Measurements from ENCODE around the gene MEF2A.

MEF2A gene

GRCh38 chr15:99561476-99562230, 4.1 kb upstream of the MEF2A start:
- H3K4me1 ChIP-seq (ENCODE audit: control insufficient read depth in 2 of 2, insufficient read depth in 2 of 2, low read length in 2 of 2) = peaks cover 7 to 10% of the 10 kb centered on the region in 2 donors
- no peaks in the 10 kb centered on the region for H3K9me3 ChIP-seq (ENCODE audit: control insufficient read depth in 2 of 2, low read length in 2 of 2)
- no peak overlapping the region for H3K9ac ChIP-seq (ENCODE audit: low read depth in 1 of 2, low read length in 2 of 2)
- no peak overlapping the region for H3K27ac ChIP-seq (ENCODE audit: low read depth in 2 of 2, low read length in 2 of 2)
- no peak overlapping the region for H3K4me3 ChIP-seq (ENCODE audit: low read length in 2 of 2)
- no peaks in the 10 kb centered on the region for H3K27me3 ChIP-seq (ENCODE audit: control insufficient read depth in 2 of 2, insufficient read depth in 2 of 2, low read length in 2 of 2)
- H3K36me3 ChIP-seq (ENCODE audit: control insufficient read depth in 2 of 2, insufficient read depth in 2 of 2, low read length in 2 of 2) = no peaks in the 10 kb centered on the region

GRCh38 chr15:99562238-99562637, 3.5 kb upstream of the MEF2A start:
- Histone ChIP-seq H3K4me3 (ENCODE audit: low read length in 2 of 2) (no peak overlapping the region), H3K27ac (ENCODE audit: low read depth in 2 of 2, low read length in 2 of 2) (no peak overlapping the region), H3K4me1 (ENCODE audit: control insufficient read depth in 2 of 2, insufficient read depth in 2 of 2, low read length in 2 of 2) (peaks cover 7 to 11% of the 10 kb centered on the region in 2 donors), H3K9me3 (ENCODE audit: control insufficient read depth in 2 of 2, low read length in 2 of 2) (no peaks in the 10 kb centered on the region), H3K27me3 (ENCODE audit: control insufficient read depth in 2 of 2, insufficient read depth in 2 of 2, low read length in 2 of 2) (no peaks in the 10 kb centered on the region), H3K36me3 (ENCODE audit: control insufficient read depth in 2 of 2, insufficient read depth in 2 of 2, low read length in 2 of 2) (no peaks in the 10 kb centered on the region), H3K9ac (ENCODE audit: low read depth in 1 of 2, low read length in 2 of 2) (no peak overlapping the region)

GRCh38 chr15:99564221-99565048, 1.3 kb upstream of the MEF2A start:
- Histone ChIP-seq H3K27ac (ENCODE audit: low read depth in 2 of 2, low read length in 2 of 2) (peak overlapping the region; percentile 88 to 90), H3K9me3 (ENCODE audit: control insufficient read depth in 2 of 2, low read length in 2 of 2) (no peaks in the 10 kb centered on the region), H3K4me1 (ENCODE audit: control insufficient read depth in 2 of 2, insufficient read depth in 2 of 2, low read length in 2 of 2) (peaks cover 7 to 20% of the 10 kb centered on the region in 2 donors), H3K36me3 (ENCODE audit: control insufficient read depth in 2 of 2, insufficient read depth in 2 of 2, low read length in 2 of 2) (no peaks in the 10 kb centered on the region), H3K9ac (ENCODE audit: low read depth in 1 of 2, low read length in 2 of 2) (peak overlapping the region in 1 of 2 donors; percentile 62), H3K4me3 (ENCODE audit: low read length in 2 of 2) (peak overlapping the region; percentile 61 to 63), H3K27me3 (ENCODE audit: control insufficient read depth in 2 of 2, insufficient read depth in 2 of 2, low read length in 2 of 2) (no peaks in the 10 kb centered on the region)

GRCh38 chr15:99565049-99565298, 810 bp upstream of the MEF2A start:
- no peaks in the 10 kb centered on the region for H3K36me3 ChIP-seq (ENCODE audit: control insufficient read depth in 2 of 2, insufficient read depth in 2 of 2, low read length in 2 of 2)
- no peaks in the 10 kb centered on the region for H3K9me3 ChIP-seq (ENCODE audit: control insufficient read depth in 2 of 2, low read length in 2 of 2)
- H3K27me3 ChIP-seq (ENCODE audit: control insufficient read depth in 2 of 2, insufficient read depth in 2 of 2, low read length in 2 of 2) = no peaks in the 10 kb centered on the region
- H3K27ac ChIP-seq (ENCODE audit: low read depth in 2 of 2, low read length in 2 of 2) = peak overlapping the region; percentile 88 to 90
- peak overlapping the region in 1 of 2 donors; percentile 62 for H3K9ac ChIP-seq (ENCODE audit: low read depth in 1 of 2, low read length in 2 of 2)
- peaks cover 7 to 20% of the 10 kb centered on the region in 2 donors for H3K4me1 ChIP-seq (ENCODE audit: control insufficient read depth in 2 of 2, insufficient read depth in 2 of 2, low read length in 2 of 2)
- H3K4me3 ChIP-seq (ENCODE audit: low read length in 2 of 2) = peak overlapping the region; percentile 61 to 63

GRCh38 chr15:99566157-99566897, 543 bp downstream of the MEF2A start:
- H3K36me3 ChIP-seq (ENCODE audit: control insufficient read depth in 2 of 2, insufficient read depth in 2 of 2, low read length in 2 of 2) = no peaks in the 10 kb centered on the region
- no peaks in the 10 kb centered on the region for H3K27me3 ChIP-seq (ENCODE audit: control insufficient read depth in 2 of 2, insufficient read depth in 2 of 2, low read length in 2 of 2)

GRCh38 chr15:99568625-99569352, 3.0 kb downstream of the MEF2A start:
- Histone ChIP-seq H3K4me3 (ENCODE audit: low read length in 2 of 2) (peak overlapping the region in 1 of 2 donors; percentile 17), H3K4me1 (ENCODE audit: control insufficient read depth in 2 of 2, insufficient read depth in 2 of 2, low read length in 2 of 2) (peaks cover 7 to 22% of the 10 kb centered on the region in 2 donors), H3K9ac (ENCODE audit: low read depth in 1 of 2, low read length in 2 of 2) (no peak overlapping the region)

More at GRCh38 chr15:99566157-99566897, 543 bp downstream of the MEF2A start:
- peak overlapping the region; percentile 95 to 99 for H3K27ac ChIP-seq (ENCODE audit: low read depth in 2 of 2, low read length in 2 of 2)
- no peaks in the 10 kb centered on the region for H3K9me3 ChIP-seq (ENCODE audit: control insufficient read depth in 2 of 2, low read length in 2 of 2)
- peaks cover 7 to 20% of the 10 kb centered on the region in 2 donors for H3K4me1 ChIP-seq (ENCODE audit: control insufficient read depth in 2 of 2, insufficient read depth in 2 of 2, low read length in 2 of 2)
- H3K4me3 ChIP-seq (ENCODE audit: low read length in 2 of 2) = peak overlapping the region; percentile 81 to 93
- peak overlapping the region; percentile 82 to 84 for H3K9ac ChIP-seq (ENCODE audit: low read depth in 1 of 2, low read length in 2 of 2)

GRCh38 chr15:99571299-99571698, 5.5 kb downstream of the MEF2A start:
- H3K27ac ChIP-seq (ENCODE audit: low read depth in 2 of 2, low read length in 2 of 2) = no peak overlapping the region
- no peak overlapping the region for H3K9ac ChIP-seq (ENCODE audit: low read depth in 1 of 2, low read length in 2 of 2)
- H3K4me3 ChIP-seq (ENCODE audit: low read length in 2 of 2) = no peak overlapping the region
- H3K9me3 ChIP-seq (ENCODE audit: control insufficient read depth in 2 of 2, low read length in 2 of 2) = no peaks in the 10 kb centered on the region
- H3K36me3 ChIP-seq (ENCODE audit: control insufficient read depth in 2 of 2, insufficient read depth in 2 of 2, low read length in 2 of 2) = no peaks in the 10 kb centered on the region
- no peaks in the 10 kb centered on the region for H3K27me3 ChIP-seq (ENCODE audit: control insufficient read depth in 2 of 2, insufficient read depth in 2 of 2, low read length in 2 of 2)
- peaks cover 5 to 14% of the 10 kb centered on the region in 2 donors for H3K4me1 ChIP-seq (ENCODE audit: control insufficient read depth in 2 of 2, insufficient read depth in 2 of 2, low read length in 2 of 2)

More at GRCh38 chr15:99568625-99569352, 3.0 kb downstream of the MEF2A start:
- Histone ChIP-seq H3K27me3 (ENCODE audit: control insufficient read depth in 2 of 2, insufficient read depth in 2 of 2, low read length in 2 of 2) (no peaks in the 10 kb centered on the region), H3K27ac (ENCODE audit: low read depth in 2 of 2, low read length in 2 of 2) (no peak overlapping the region), H3K36me3 (ENCODE audit: control insufficient read depth in 2 of 2, insufficient read depth in 2 of 2, low read length in 2 of 2) (no peaks in the 10 kb centered on the region), H3K9me3 (ENCODE audit: control insufficient read depth in 2 of 2, low read length in 2 of 2) (no peaks in the 10 kb centered on the region)

GRCh38 chr15:99574048-99574447, 8.3 kb downstream of the MEF2A start:
- Histone ChIP-seq H3K9ac (ENCODE audit: low read depth in 1 of 2, low read length in 2 of 2) (no peak overlapping the region), H3K4me3 (ENCODE audit: low read length in 2 of 2) (no peak overlapping the region), H3K4me1 (ENCODE audit: control insufficient read depth in 2 of 2, insufficient read depth in 2 of 2, low read length in 2 of 2) (peaks cover 5 to 6% of the 10 kb centered on the region in 2 donors), H3K36me3 (ENCODE audit: control insufficient read depth in 2 of 2, insufficient read depth in 2 of 2, low read length in 2 of 2) (no peaks in the 10 kb centered on the region), H3K27me3 (ENCODE audit: control insufficient read depth in 2 of 2, insufficient read depth in 2 of 2, low read length in 2 of 2) (no peaks in the 10 kb centered on the region), H3K27ac (ENCODE audit: low read depth in 2 of 2, low read length in 2 of 2) (no peak overlapping the region), H3K9me3 (ENCODE audit: control insufficient read depth in 2 of 2, low read length in 2 of 2) (no peaks in the 10 kb centered on the region)

GRCh38 chr15:99574502-99574901, 8.7 kb downstream of the MEF2A start:
- Histone ChIP-seq H3K9ac (ENCODE audit: low read depth in 1 of 2, low read length in 2 of 2) (no peak overlapping the region), H3K4me3 (ENCODE audit: low read length in 2 of 2) (no peak overlapping the region), H3K36me3 (ENCODE audit: control insufficient read depth in 2 of 2, insufficient read depth in 2 of 2, low read length in 2 of 2) (no peaks in the 10 kb centered on the region), H3K27me3 (ENCODE audit: control insufficient read depth in 2 of 2, insufficient read depth in 2 of 2, low read length in 2 of 2) (no peaks in the 10 kb centered on the region), H3K4me1 (ENCODE audit: control insufficient read depth in 2 of 2, insufficient read depth in 2 of 2, low read length in 2 of 2) (peaks cover 5 to 6% of the 10 kb centered on the region in 2 donors), H3K27ac (ENCODE audit: low read depth in 2 of 2, low read length in 2 of 2) (no peak overlapping the region), H3K9me3 (ENCODE audit: control insufficient read depth in 2 of 2, low read length in 2 of 2) (no peaks in the 10 kb centered on the region)
